ENCODE data around the gene PTK6. TPM values are rescaled to one million over a fixed set of nuclear protein-coding genes. Genes with fewer than 3 reads are reported as not detected.
"Not testable (repeated sequence)": the region's sequence is repeated elsewhere in the genome, so short reads cannot be mapped to it uniquely, and the experiment has no call there.

PTK6 gene
- total and polyA plus RNA-seq, 2 donors, result 0.19 to 2.7 TPM

DNA sequence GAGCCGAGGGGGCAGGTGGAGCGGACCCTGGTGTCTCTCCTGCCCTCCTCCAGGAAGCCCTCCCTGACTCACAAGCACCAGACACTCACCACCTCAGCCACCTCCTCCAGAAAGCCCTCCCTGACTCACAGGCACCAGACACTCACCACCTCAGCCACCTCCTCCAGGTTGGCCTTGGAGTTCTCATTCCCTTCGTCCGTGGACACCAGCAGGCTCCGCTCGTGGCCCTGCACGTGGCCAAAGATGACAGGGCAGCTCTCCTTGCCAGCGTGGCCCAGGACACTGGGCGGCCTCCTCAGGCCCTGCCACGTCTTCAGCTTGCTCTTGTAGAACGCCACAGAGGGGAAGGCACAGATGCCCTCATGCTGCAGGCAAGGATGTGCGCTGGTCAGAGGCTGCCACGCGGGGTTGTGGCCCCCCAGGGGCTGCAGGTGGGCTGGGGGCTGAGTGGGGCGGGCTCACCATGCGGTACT lies 23.2 kb upstream of the PTK6 start:
- Histone ChIP-seq H3K4me3 (ENCODE audit: low read length in 2 of 2) (no peak overlapping the region), H3K4me1 (ENCODE audit: control insufficient read depth in 2 of 2, insufficient read depth in 2 of 2, low read length in 2 of 2) (no peaks in the 10 kb centered on the region), H3K36me3 (ENCODE audit: control insufficient read depth in 2 of 2, insufficient read depth in 2 of 2, low read length in 1 of 2) (peaks cover 4 to 19% of the 10 kb centered on the region in 2 donors), H3K27me3 (ENCODE audit: control insufficient read depth in 2 of 2, insufficient read depth in 1 of 2, low read length in 1 of 2) (peaks cover 0 to 8% of the 10 kb centered on the region in 2 donors), H3K9me3 (ENCODE audit: control insufficient read depth in 2 of 2, insufficient read depth in 1 of 2, low read length in 1 of 2) (no peaks in the 10 kb centered on the region), H3K27ac (ENCODE audit: low read depth in 1 of 2, low read length in 1 of 2) (no peak overlapping the region)
- 98% methylated on average over 16 of the region's 16 CpGs for WGBS
- DNase-seq (ENCODE audit: low read depth in 6 of 9, low spot score in 9 of 9), result no peak

DNA sequence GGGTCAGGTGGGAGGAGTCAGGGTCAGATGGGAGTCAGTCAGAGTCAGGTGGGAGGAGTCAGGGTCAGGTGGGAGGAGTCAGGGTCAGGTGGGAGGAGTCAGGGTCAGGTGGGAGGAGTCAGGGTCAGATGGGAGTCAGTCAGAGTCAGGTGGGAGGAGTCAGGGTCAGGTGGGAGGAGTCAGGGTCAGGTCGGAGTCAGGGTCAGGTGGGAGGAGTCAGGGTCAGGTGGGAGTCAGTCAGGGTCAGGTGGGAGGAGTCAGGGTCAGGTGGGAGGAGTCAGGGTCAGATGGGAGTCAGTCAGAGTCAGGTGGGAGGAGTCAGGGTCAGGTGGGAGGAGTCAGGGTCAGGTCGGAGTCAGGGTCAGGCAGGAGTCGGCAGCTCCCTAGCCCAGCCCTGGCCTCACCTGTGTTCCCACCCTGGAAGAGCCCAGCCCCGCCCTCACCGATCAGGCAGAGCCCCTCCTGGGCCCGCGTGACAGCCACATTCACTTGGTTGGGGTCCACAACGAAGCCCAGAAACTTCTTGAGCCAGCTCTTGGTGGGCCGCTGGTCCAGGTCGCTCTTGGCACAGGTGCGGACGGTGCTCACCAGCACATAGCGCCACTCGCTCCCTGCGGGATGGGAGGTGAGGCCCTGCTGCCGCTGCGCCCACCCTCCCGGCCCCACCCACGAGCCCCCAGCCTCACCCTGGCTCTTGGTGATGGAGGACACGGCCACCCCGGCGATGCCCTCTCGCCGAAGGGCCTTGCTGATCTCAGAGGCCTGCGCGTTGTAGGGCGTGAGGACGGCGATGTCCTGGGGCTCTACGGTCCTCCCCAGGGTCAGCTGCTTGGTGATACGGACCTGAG lies 22.5 kb upstream of the PTK6 start:
- Histone ChIP-seq H3K27me3 (ENCODE audit: control insufficient read depth in 2 of 2, insufficient read depth in 1 of 2, low read length in 1 of 2) (peaks cover 0 to 15% of the 10 kb centered on the region in 2 donors), H3K36me3 (ENCODE audit: control insufficient read depth in 2 of 2, insufficient read depth in 2 of 2, low read length in 1 of 2) (peaks cover 4 to 16% of the 10 kb centered on the region in 2 donors)
- H3K4me1 ChIP-seq (ENCODE audit: control insufficient read depth in 2 of 2, insufficient read depth in 2 of 2, low read length in 2 of 2); H3K4me3 ChIP-seq (ENCODE audit: low read length in 2 of 2); DNase-seq (ENCODE audit: low read depth in 6 of 9, low spot score in 9 of 9); H3K27ac ChIP-seq (ENCODE audit: low read depth in 1 of 2, low read length in 1 of 2); H3K9me3 ChIP-seq (ENCODE audit: control insufficient read depth in 2 of 2, insufficient read depth in 1 of 2, low read length in 1 of 2): not testable (repeated sequence)
- WGBS, result 98% methylated on average over 31 of the region's 31 CpGs

GRCh38 chr20:63558804-63559484 lies 21.8 kb upstream of the PTK6 start:
- Histone ChIP-seq H3K27me3 (ENCODE audit: control insufficient read depth in 2 of 2, insufficient read depth in 1 of 2, low read length in 1 of 2) (peaks cover 0 to 23% of the 10 kb centered on the region in 2 donors), H3K27ac (ENCODE audit: low read depth in 1 of 2, low read length in 1 of 2) (no peak overlapping the region), H3K4me1 (ENCODE audit: control insufficient read depth in 2 of 2, insufficient read depth in 2 of 2, low read length in 2 of 2) (peaks cover 0 to 6% of the 10 kb centered on the region in 2 donors), H3K9me3 (ENCODE audit: control insufficient read depth in 2 of 2, insufficient read depth in 1 of 2, low read length in 1 of 2) (no peaks in the 10 kb centered on the region), H3K36me3 (ENCODE audit: control insufficient read depth in 2 of 2, insufficient read depth in 2 of 2, low read length in 1 of 2) (peaks cover 4 to 16% of the 10 kb centered on the region in 2 donors), H3K4me3 (ENCODE audit: low read length in 2 of 2) (no peak overlapping the region)
- WGBS, result 98% methylated on average over 14 of the region's 14 CpGs
- no peak for DNase-seq (ENCODE audit: low read depth in 6 of 9, low spot score in 9 of 9)

DNA sequence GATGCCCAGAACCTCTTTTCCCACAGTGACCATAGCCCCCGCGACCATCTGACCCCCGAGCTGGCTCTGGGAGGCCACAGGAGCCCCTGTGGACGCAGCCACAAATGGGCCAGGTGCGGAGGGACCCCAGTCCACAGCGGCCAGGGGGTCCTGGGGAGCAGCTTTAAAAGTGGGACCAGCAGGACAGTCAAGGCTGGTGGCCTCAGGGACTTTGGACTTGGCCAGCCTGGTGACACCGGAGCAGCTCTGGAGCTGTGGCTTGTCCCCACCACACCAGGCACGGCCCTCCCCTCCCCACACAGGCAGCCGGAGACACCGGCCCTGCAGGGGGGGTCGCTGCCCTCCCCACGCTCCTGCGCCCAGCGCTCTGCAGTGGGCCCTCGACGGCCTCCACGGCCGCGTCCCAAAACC lies 20.3 kb upstream of the PTK6 start:
- H3K36me3 ChIP-seq (ENCODE audit: control insufficient read depth in 2 of 2, insufficient read depth in 2 of 2, low read length in 1 of 2), result peaks cover 4 to 11% of the 10 kb centered on the region in 2 donors
- WGBS, result 98% methylated on average over 19 of the region's 19 CpGs
- DNase-seq (ENCODE audit: low read depth in 6 of 9, low spot score in 9 of 9), result no peak

DNA sequence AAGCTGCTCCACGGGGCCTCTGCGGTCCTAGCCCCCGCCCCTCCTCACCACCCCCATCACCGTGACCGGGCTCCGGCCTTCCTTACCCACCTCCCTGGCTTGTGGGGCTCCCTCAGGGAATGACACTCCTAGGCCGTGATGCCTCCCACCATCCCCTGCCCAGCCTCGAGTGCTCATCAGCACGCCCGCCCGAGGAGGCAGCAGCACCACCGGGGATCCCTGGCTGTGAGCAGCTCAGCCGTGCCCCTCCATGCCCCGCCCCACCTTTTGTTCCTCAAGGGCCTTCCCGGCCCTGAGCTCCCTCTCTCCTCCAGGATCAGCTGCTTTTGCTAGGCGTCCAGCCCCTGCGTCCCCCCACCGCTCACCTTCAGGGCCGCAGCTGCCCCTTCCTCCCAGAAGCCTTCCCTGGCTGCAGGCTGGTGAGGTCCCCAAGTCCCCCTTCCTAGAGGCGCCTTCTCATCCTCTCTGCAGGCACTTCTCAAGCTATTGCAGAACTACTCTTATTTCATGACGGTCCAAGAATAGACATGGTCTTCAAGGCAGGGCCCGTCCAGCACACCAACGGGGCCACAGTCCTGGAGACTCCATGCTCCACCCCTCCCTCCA lies 19.8 kb upstream of the PTK6 start:
- 96% methylated on average over 23 of the region's 23 CpGs for WGBS
- H3K9me3 ChIP-seq (ENCODE audit: control insufficient read depth in 2 of 2, insufficient read depth in 1 of 2, low read length in 1 of 2), result peaks cover 0 to 11% of the 10 kb centered on the region in 2 donors
- H3K4me3 ChIP-seq (ENCODE audit: low read length in 2 of 2), result no peak overlapping the region
- H3K27ac ChIP-seq (ENCODE audit: low read depth in 1 of 2, low read length in 1 of 2), result no peak overlapping the region
- peaks cover 0 to 29% of the 10 kb centered on the region in 2 donors for H3K27me3 ChIP-seq (ENCODE audit: control insufficient read depth in 2 of 2, insufficient read depth in 1 of 2, low read length in 1 of 2)
- H3K36me3 ChIP-seq (ENCODE audit: control insufficient read depth in 2 of 2, insufficient read depth in 2 of 2, low read length in 1 of 2), result peaks cover 4 to 11% of the 10 kb centered on the region in 2 donors
- no peak for DNase-seq (ENCODE audit: low read depth in 6 of 9, low spot score in 9 of 9)
- peaks cover 12 to 25% of the 10 kb centered on the region in 2 donors for H3K4me1 ChIP-seq (ENCODE audit: control insufficient read depth in 2 of 2, insufficient read depth in 2 of 2, low read length in 2 of 2)

More for the DNA sequence above, 20.3 kb upstream of the PTK6 start:
- Histone ChIP-seq H3K27ac (ENCODE audit: low read depth in 1 of 2, low read length in 1 of 2) (no peak overlapping the region), H3K27me3 (ENCODE audit: control insufficient read depth in 2 of 2, insufficient read depth in 1 of 2, low read length in 1 of 2) (peaks cover 0 to 29% of the 10 kb centered on the region in 2 donors), H3K9me3 (ENCODE audit: control insufficient read depth in 2 of 2, insufficient read depth in 1 of 2, low read length in 1 of 2) (peaks cover 0 to 7% of the 10 kb centered on the region in 2 donors), H3K4me1 (ENCODE audit: control insufficient read depth in 2 of 2, insufficient read depth in 2 of 2, low read length in 2 of 2) (peaks cover 7 to 20% of the 10 kb centered on the region in 2 donors), H3K4me3 (ENCODE audit: low read length in 2 of 2) (no peak overlapping the region)

DNA sequence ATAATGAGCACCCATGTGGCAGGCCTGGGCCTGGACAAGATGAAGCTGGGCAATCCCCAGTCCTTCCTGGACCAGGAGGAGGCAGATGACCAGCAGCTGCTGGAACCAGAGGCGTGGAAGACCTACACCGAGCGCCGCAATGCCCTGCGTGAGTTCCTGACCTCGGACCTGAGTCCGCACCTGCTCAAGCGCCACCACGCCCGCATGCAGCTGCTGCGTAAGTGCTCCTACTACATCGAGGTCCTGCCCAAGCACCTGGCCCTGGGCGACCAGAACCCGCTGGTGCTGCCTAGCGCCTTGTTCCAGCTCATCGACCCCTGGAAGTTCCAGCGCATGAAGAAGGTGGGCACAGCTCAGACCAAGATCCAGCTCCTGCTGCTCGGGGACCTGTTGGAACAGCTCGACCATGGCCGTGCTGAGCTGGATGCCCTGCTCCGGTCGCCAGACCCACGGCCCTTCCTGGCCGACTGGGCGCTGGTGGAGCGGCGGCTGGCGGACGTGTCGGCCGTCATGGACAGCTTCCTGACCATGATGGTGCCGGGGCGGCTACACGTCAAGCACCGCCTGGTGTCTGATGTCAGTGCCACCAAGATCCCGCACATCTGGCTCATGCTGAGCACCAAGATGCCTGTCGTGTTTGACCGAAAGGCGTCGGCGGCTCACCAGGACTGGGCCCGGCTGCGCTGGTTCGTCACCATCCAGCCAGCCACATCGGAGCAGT lies 18.6 kb upstream of the PTK6 start:
- Histone ChIP-seq H3K4me1 (ENCODE audit: control insufficient read depth in 2 of 2, insufficient read depth in 2 of 2, low read length in 2 of 2) (peaks cover 15 to 30% of the 10 kb centered on the region in 2 donors), H3K27me3 (ENCODE audit: control insufficient read depth in 2 of 2, insufficient read depth in 1 of 2, low read length in 1 of 2) (peaks cover 0 to 32% of the 10 kb centered on the region in 2 donors), H3K9me3 (ENCODE audit: control insufficient read depth in 2 of 2, insufficient read depth in 1 of 2, low read length in 1 of 2) (peaks cover 0 to 11% of the 10 kb centered on the region in 2 donors), H3K27ac (ENCODE audit: low read depth in 1 of 2, low read length in 1 of 2) (no peak overlapping the region), H3K4me3 (ENCODE audit: low read length in 2 of 2) (no peak overlapping the region), H3K36me3 (ENCODE audit: control insufficient read depth in 2 of 2, insufficient read depth in 2 of 2, low read length in 1 of 2) (peaks cover 0 to 7% of the 10 kb centered on the region in 2 donors)
- WGBS, result 96% methylated on average over 45 of the region's 45 CpGs
- DNase-seq (ENCODE audit: low read depth in 6 of 9, low spot score in 9 of 9), result no peak

DNA sequence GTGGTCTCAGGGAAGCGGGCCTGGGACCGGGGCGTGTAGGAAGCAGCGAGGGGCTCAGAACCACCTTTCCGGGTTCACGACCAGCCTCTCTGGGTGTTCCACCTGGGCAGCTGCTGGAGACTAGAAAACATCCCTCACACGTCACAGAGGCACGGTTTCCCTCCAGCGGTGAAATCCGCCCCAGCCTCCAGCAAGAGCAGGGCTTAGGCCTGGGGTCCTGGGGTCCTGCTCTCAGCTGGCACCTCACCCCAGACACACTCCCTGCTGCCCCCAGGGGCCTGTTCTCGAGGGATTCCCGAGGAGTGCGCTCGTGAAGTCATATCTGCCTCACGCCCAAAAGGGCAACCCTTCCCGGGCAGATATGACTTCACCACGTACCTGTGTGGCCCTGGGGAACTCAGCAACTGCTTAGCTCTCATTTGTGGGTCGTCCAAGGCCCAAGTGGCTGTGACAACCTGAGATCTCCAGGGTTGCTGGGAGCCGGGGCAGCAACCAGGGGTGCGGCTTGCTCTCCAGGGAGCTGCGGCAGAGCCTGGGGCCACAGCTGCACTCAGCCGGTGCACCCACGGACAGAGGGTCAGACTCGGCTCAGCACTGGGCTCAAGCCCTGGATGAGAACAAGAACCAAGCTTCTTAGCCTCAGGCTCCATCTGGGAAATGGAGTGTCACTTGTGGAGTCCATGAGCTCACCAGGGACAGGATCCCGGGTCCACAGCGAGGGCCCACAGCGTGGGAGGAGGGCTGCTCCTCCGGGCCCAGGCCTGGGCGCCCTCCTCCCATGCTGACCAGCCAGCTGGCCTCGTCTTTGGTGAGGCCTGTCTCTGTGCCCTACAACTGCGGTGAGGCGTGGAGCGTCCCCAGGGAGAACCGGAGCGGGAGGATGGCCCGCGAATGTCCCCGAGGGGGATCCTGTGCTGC lies 17.4 kb upstream of the PTK6 start:
- H3K4me3 ChIP-seq (ENCODE audit: low read length in 2 of 2), result peak overlapping the region; percentile 9 to 61
- peaks cover 0 to 37% of the 10 kb centered on the region in 2 donors for H3K27me3 ChIP-seq (ENCODE audit: control insufficient read depth in 2 of 2, insufficient read depth in 1 of 2, low read length in 1 of 2)
- 79% methylated on average over 38 of the region's 38 CpGs for WGBS
- H3K36me3 ChIP-seq (ENCODE audit: control insufficient read depth in 2 of 2, insufficient read depth in 2 of 2, low read length in 1 of 2), result no peaks in the 10 kb centered on the region
- H3K4me1 ChIP-seq (ENCODE audit: control insufficient read depth in 2 of 2, insufficient read depth in 2 of 2, low read length in 2 of 2), result peaks cover 15 to 37% of the 10 kb centered on the region in 2 donors
- peak in 2 of 9 donors; percentile 21 to 36 for DNase-seq (ENCODE audit: low read depth in 6 of 9, low spot score in 9 of 9)
- no peak overlapping the region for H3K27ac ChIP-seq (ENCODE audit: low read depth in 1 of 2, low read length in 1 of 2)
- H3K9me3 ChIP-seq (ENCODE audit: control insufficient read depth in 2 of 2, insufficient read depth in 1 of 2, low read length in 1 of 2), result peaks cover 0 to 11% of the 10 kb centered on the region in 2 donors

GRCh38 chr20:63553933-63554290 lies 16.7 kb upstream of the PTK6 start, which contains the start of gene FNDC11:
Gene FNDC11 (plus strand): TSS chr20:63554159. CDS start chr20:63555664, 1,505 bp downstream.
- peak within 1 kb of the TSS; percentile 66 to 98 for H3K27ac ChIP-seq (ENCODE audit: low read depth in 1 of 2, low read length in 1 of 2)
- H3K27me3 ChIP-seq (ENCODE audit: control insufficient read depth in 2 of 2, insufficient read depth in 1 of 2, low read length in 1 of 2), result peaks cover 0 to 42% of the 10 kb centered on the region in 2 donors
- H3K4me3 ChIP-seq (ENCODE audit: low read length in 2 of 2), result peak within 1 kb of the TSS; percentile 60 to 61
- H3K9me3 ChIP-seq (ENCODE audit: control insufficient read depth in 2 of 2, insufficient read depth in 1 of 2, low read length in 1 of 2), result peaks cover 0 to 11% of the 10 kb centered on the region in 2 donors
- peak in 3 of 9 donors; percentile 42 to 67 (median 44) for DNase-seq (ENCODE audit: low read depth in 6 of 9, low spot score in 9 of 9)
- H3K36me3 ChIP-seq (ENCODE audit: control insufficient read depth in 2 of 2, insufficient read depth in 2 of 2, low read length in 1 of 2), result no peaks in the 10 kb centered on the region
- H3K4me1 ChIP-seq (ENCODE audit: control insufficient read depth in 2 of 2, insufficient read depth in 2 of 2, low read length in 2 of 2), result peaks cover 15 to 42% of the 10 kb centered on the region in 2 donors
- WGBS, result 2% methylated on average over 34 of the region's 34 CpGs
